Activated B cell treated with CpG ODN at 0.5 μM for 24 hours (primary cell): ENCODE measurements around the gene CALN1. TPM values are rescaled to one million over a fixed set of nuclear protein-coding genes. Genes with fewer than 3 reads are reported as not detected.

Experiments
- ATAC-seq: fragments of 200-7000 bp; cut with Tn5 transposase; one replicate; pipeline ENCODE4 v1.10.0; 2021; ENCODE audit warnings: low read depth, mild to moderate bottlenecking, moderate library complexity
- CTCF ChIA-PET: fragments of 350-600 bp; sonication (Branson Sonifier 250); formaldehyde crosslinking; loops from one replicate; lab custom pipeline; 2021; ENCODE audit warnings: antibody characterized with exemption; lab: Charles Lee
- POLR2A ChIA-PET: fragments of 350-600 bp; sonication (Branson Sonifier 250); formaldehyde crosslinking; loops from one replicate; lab custom pipeline; 2021; ENCODE audit warnings: antibody characterized with exemption; lab: Charles Lee
- DNase-seq: peaks from one replicate; pipeline ENCODE4 v3.0.0; 2022
- H3K27ac Mint-ChIP-seq: one replicate; pipeline ENCODE4 v1.8.0; 2020; ENCODE audit warnings: mixed read lengths
- H3K27me3 Mint-ChIP-seq: one replicate; pipeline ENCODE4 v1.8.0; 2021; ENCODE audit warnings: mixed read lengths
- H3K36me3 Mint-ChIP-seq: one replicate; pipeline ENCODE4 v1.8.0; 2021; ENCODE audit warnings: low read depth, mixed read lengths
- H3K4me1 Mint-ChIP-seq: one replicate; pipeline ENCODE4 v1.8.0; 2021; ENCODE audit warnings: mixed read lengths
- H3K4me3 Mint-ChIP-seq: one replicate; pipeline ENCODE4 v1.8.0; 2020; ENCODE audit warnings: mild to moderate bottlenecking, mixed read lengths
- H3K9me3 Mint-ChIP-seq: one replicate; pipeline ENCODE4 v1.8.0; 2020; ENCODE audit warnings: mixed read lengths
- intact Hi-C: fragments of 100-400 bp; cut with micrococcal nuclease; formaldehyde crosslinking; loops from one replicate; pipeline ENCODE4 v1.15.1; 2024
- total RNA-seq: library from RNA; stranded (reverse); gene quantifications from 2 replicates; pipeline ENCODE4 v1.2.3, GENCODE V29; 2022
- TF ChIP-seq, protein P1 (sequence below): fragments of 200-600 bp; IDR thresholded peaks from one replicate; pipeline ENCODE4 v1.8.0; 2022; ENCODE audit warnings: antibody characterized with exemption, mild to moderate bottlenecking

Gene CALN1
- total RNA-seq, 1 donor from 2014 or later = not detected

DNA sequence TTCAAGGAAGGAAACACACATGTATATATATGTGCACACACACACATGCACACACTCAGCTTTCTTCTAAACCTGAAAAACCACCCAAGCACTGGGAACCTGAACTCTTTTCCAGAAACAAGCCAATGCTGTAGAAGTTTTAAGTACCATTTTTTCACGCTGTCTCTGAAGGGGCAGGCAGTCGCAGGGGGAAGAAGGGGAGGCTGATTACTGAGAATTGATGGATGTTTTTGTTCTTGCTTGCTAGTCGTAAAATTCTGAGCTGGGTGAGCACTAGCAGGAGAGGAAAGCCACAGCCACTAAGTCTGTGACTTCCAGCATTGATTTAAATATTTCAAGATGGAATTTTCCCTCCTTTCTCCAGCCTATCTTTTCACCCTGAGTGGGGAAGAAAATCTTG, 391.8 kb downstream of the CALN1 start:
- TF ChIP-seq, protein P1, sequence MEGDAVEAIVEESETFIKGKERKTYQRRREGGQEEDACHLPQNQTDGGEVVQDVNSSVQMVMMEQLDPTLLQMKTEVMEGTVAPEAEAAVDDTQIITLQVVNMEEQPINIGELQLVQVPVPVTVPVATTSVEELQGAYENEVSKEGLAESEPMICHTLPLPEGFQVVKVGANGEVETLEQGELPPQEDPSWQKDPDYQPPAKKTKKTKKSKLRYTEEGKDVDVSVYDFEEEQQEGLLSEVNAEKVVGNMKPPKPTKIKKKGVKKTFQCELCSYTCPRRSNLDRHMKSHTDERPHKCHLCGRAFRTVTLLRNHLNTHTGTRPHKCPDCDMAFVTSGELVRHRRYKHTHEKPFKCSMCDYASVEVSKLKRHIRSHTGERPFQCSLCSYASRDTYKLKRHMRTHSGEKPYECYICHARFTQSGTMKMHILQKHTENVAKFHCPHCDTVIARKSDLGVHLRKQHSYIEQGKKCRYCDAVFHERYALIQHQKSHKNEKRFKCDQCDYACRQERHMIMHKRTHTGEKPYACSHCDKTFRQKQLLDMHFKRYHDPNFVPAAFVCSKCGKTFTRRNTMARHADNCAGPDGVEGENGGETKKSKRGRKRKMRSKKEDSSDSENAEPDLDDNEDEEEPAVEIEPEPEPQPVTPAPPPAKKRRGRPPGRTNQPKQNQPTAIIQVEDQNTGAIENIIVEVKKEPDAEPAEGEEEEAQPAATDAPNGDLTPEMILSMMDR = no peak
- Mint-ChIP-seq H3K4me3 (no peak overlapping the region), H3K27me3 (no peaks in the 10 kb centered on the region), H3K36me3 (no peaks in the 10 kb centered on the region), H3K4me1 (no peaks in the 10 kb centered on the region), H3K27ac (no peak overlapping the region), H3K9me3 (no peaks in the 10 kb centered on the region)
- CTCF ChIA-PET = no interaction called here
- POLR2A ChIA-PET = no interaction called here
- DNase-seq = no peak
- intact Hi-C loops = no loop called here
- no peak for ATAC-seq

DNA sequence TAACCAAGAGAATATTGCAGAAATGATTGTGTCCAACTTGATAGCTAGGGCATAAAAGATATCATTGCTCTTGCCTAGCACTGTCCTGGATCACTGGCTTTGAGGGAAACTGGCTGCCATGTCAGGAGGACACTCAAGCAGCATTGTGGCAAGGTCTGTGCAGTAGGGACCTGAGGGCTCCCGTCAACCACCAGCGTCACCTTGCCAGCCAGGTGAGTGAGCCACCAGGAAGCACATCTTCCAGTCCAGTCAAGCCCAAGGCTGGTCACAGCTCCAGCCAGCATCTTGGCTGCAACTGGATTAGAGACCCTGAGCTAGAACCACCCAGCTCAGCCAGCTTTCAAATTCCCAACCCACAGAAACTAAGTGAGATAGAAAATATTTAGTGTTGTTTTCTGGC, 392.7 kb downstream of the CALN1 start:
- CTCF ChIA-PET = no interaction called here
- ATAC-seq (no peak), DNase-seq (no peak)
- Mint-ChIP-seq H3K36me3 (no peaks in the 10 kb centered on the region), H3K9me3 (no peaks in the 10 kb centered on the region), H3K4me3 (no peak overlapping the region), H3K4me1 (no peaks in the 10 kb centered on the region), H3K27me3 (no peaks in the 10 kb centered on the region), H3K27ac (no peak overlapping the region)
- intact Hi-C loops = no loop called here
- TF ChIP-seq, protein P1 = no peak
- POLR2A ChIA-PET = no interaction called here

DNA sequence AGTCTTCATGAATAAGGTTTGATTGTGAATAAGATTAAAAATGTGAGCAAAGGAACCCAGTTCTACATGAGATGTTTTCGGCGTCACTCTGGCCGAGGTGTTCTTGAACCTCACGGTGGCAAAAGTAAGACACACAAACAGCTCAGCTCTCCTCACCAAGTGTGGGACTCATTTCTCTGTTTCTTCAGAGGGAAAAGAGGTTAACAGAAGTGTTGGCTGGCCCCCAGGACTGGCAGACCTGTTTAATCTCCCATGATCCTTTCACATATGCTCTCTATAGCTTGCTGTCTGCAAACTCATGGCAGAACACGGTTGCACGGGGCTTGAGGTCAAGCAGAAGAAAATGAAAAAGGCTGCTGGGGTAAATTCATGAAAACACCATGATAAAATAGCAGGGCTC, 394.4 kb downstream of the CALN1 start:
- no peaks in the 10 kb centered on the region for H3K4me1 Mint-ChIP-seq
- intact Hi-C loops = no loop called here
- H3K36me3 Mint-ChIP-seq = no peaks in the 10 kb centered on the region
- H3K27me3 Mint-ChIP-seq = no peaks in the 10 kb centered on the region
- H3K9me3 Mint-ChIP-seq = no peaks in the 10 kb centered on the region
- no peak for DNase-seq
- CTCF ChIA-PET = no interaction called here
- POLR2A ChIA-PET = no interaction called here
- no peak overlapping the region for H3K4me3 Mint-ChIP-seq
- TF ChIP-seq, protein P1 = no peak
- ATAC-seq = no peak
- H3K27ac Mint-ChIP-seq = no peak overlapping the region

DNA sequence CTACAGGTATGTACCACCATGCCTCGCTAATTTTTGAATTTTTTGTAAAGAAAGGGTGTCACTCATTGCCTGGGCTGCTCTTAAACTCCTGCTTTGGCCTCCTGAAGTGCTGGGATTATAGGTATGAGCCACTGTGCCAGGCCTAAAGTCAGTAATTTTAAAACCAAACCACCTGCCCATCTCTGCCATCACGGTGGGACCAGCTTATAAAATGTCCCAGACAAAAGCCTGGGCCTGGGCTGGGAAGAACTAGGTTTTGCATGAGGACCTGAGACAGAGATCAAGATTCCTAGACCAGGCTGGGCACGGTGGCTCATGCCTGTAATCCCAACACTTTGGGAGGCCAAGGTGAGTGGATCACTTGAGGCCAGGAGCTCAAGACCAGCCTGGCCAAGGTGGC, 395.6 kb downstream of the CALN1 start:
- TF ChIP-seq, protein P1 = no peak
- ATAC-seq (no peak), DNase-seq (no peak)
- Mint-ChIP-seq H3K27ac (no peak overlapping the region), H3K4me3 (no peak overlapping the region), H3K36me3 (no peaks in the 10 kb centered on the region), H3K4me1 (no peaks in the 10 kb centered on the region), H3K9me3 (no peaks in the 10 kb centered on the region), H3K27me3 (no peaks in the 10 kb centered on the region)
- ChIA-PET CTCF (no interaction called here), POLR2A (no interaction called here)
- intact Hi-C loops = no loop called here

DNA sequence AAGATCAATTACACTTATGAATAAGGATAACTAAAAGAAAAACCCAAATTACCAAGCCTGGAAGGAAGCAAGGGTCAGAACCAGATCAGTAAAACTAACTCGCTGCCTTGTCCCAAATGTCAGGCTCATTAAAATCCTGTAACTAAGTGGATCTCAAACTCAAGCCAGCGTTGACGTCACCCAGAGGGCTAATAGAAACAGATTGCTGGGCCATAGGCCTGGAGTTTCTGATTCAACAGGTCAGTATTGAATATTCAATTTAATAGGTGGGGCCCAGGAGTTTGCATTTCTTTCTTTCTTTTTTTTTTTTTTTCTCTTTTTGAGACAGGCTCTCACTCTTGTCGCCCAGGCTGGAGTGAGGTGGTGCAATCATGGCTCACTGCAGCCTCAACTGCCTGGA, 397.0 kb downstream of the CALN1 start:
- Mint-ChIP-seq H3K27ac (no peak overlapping the region), H3K4me3 (no peak overlapping the region), H3K9me3 (no peaks in the 10 kb centered on the region), H3K4me1 (no peaks in the 10 kb centered on the region), H3K36me3 (no peaks in the 10 kb centered on the region), H3K27me3 (no peaks in the 10 kb centered on the region)
- TF ChIP-seq, protein P1 = no peak
- intact Hi-C loops = no loop called here
- ChIA-PET CTCF (no interaction called here), POLR2A (no interaction called here)
- no peak for ATAC-seq
- DNase-seq = no peak
